ENCODE measurements around the gene XRN2. TPM values are rescaled to one million over a fixed set of nuclear protein-coding genes. Genes with fewer than 3 reads are reported as not detected.

Gene XRN2
- total RNA-seq, 2 donors from 2014 or later, result 37.5 to 40.8 TPM

DNA sequence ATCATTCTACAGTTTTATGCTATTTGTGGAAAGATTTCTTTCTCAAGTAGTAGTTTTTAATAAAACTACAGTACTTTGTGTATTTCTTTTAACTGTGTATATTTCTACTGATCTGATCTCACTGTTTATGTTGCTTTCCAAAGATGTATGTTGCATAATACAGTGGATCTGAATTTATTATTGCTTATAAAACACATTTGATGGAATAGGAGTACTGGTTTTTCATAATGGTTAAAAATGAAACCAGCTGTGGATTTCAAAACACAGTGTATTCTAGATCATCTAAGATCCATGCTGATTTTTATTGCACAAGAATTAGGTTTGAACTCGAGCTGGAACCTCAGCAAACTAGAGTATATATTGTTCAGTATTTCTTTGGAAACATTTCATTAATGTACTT, 86.2 kb downstream of the XRN2 start:
- H3K27ac ChIP-seq, result no peak overlapping the region
- no peak overlapping the region for H3K4me3 ChIP-seq
- TF ChIP-seq, protein P1, sequence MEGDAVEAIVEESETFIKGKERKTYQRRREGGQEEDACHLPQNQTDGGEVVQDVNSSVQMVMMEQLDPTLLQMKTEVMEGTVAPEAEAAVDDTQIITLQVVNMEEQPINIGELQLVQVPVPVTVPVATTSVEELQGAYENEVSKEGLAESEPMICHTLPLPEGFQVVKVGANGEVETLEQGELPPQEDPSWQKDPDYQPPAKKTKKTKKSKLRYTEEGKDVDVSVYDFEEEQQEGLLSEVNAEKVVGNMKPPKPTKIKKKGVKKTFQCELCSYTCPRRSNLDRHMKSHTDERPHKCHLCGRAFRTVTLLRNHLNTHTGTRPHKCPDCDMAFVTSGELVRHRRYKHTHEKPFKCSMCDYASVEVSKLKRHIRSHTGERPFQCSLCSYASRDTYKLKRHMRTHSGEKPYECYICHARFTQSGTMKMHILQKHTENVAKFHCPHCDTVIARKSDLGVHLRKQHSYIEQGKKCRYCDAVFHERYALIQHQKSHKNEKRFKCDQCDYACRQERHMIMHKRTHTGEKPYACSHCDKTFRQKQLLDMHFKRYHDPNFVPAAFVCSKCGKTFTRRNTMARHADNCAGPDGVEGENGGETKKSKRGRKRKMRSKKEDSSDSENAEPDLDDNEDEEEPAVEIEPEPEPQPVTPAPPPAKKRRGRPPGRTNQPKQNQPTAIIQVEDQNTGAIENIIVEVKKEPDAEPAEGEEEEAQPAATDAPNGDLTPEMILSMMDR (IDR thresholded peaks at IDR 0.05), result no peak
- DNase-seq (ENCODE audit: low spot score), result no peak
- H3K9me3 ChIP-seq, result no peaks in the 10 kb centered on the region
- peaks cover 51% of the 10 kb centered on the region for H3K36me3 ChIP-seq
- H3K4me1 ChIP-seq, result no peaks in the 10 kb centered on the region
- H3K27me3 ChIP-seq, result peaks cover 16 to 24% of the 10 kb centered on the region in 2 donors

DNA sequence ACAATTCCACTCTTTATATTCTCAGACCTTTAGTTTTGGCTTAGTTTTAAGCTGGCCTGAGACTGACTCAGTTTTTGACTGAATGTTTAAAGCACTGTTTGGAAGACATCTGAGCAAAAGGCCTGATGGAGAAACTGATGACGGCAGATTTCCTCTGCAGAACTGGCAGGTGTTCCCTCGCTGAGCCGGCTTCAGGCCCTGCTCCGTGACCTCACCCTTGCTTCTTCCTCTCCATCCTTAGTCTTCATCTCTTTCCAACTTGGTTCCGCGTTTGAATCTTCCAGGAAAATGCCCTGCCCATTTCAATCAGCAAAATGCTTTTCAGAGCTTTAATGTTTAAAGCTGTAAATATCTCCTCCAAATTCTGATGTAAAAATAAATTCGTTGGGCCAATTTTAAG, 87.6 kb downstream of the XRN2 start:
- Histone ChIP-seq H3K4me3 (no peak overlapping the region), H3K27ac (no peak overlapping the region), H3K27me3 (peaks cover 30 to 38% of the 10 kb centered on the region in 2 donors), H3K4me1 (peaks cover 0 to 3% of the 10 kb centered on the region in 2 donors), H3K36me3 (peaks cover 40% of the 10 kb centered on the region), H3K9me3 (no peaks in the 10 kb centered on the region)
- DNase-seq (ENCODE audit: low spot score), result no peak
- TF ChIP-seq, protein P1 (IDR thresholded peaks at IDR 0.05), result no peak

DNA sequence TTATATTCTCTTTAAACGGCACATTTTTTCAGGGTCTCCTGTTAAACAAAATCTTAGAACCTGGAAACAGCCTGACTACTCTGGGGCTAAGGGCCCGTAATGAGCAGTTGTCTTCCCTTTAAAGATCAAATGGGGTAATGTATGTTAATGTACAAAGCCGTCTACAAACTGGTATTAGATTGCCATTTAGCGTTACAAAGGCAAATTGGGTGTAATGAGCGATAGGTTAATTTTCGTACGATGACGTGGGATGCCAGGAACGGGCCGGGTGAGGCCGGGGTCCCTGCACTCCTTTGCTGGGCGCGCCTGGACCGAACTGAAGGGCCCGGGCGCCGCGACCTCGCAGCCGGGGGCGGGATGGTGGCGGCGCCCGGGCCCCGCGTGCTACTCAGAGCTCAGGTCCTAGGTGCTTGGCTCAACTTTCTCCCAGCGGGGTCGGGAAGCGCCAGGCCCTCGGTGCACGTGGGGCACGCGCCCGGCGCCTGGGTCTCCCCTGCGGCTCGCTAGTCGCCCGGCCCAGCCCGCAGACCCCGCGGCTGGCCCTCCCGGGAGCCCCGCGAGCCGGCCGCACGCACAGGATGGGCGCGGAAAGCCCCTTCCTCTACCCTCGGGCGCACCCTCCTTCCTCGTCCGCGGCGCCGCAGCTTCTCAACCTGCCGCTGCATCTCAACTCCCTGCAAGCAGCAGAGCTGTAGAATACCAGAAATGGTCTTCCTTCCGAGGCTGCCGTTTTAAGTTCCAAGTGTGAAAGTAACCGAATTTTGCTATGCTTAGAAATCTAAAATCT, 88.2 kb downstream of the XRN2 start:
- Histone ChIP-seq H3K27me3 (peaks cover 30 to 44% of the 10 kb centered on the region in 2 donors), H3K36me3 (peaks cover 34% of the 10 kb centered on the region), H3K9me3 (no peaks in the 10 kb centered on the region), H3K4me3 (no peak overlapping the region), H3K27ac (no peak overlapping the region), H3K4me1 (peaks cover 0 to 9% of the 10 kb centered on the region in 2 donors)
- TF ChIP-seq, protein P1 (IDR thresholded peaks at IDR 0.05), result no peak
- DNase-seq (ENCODE audit: low spot score), result no peak

DNA sequence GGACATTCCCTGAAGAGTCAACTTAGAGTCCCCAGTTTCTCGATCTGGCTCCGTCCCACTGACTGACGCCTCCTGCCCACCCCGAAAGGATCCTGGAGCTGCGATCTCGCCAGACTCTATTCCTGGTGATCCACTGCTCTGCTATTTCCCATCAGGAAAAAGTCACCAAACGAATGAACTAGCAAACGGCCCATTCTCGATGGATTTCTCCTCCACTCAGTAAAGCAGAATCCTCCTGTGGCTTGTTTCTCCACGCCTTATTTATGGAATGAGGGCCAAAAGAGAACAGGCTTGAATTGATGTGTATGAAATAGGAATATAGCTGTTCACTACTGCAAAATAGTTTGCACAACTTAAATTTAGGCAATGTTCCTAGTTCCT, 88.8 kb downstream of the XRN2 start:
- DNase-seq (ENCODE audit: low spot score), result no peak
- Histone ChIP-seq H3K4me3 (no peak overlapping the region), H3K4me1 (peaks cover 0 to 13% of the 10 kb centered on the region in 2 donors), H3K36me3 (peaks cover 28% of the 10 kb centered on the region), H3K27me3 (peaks cover 30 to 50% of the 10 kb centered on the region in 2 donors), H3K9me3 (no peaks in the 10 kb centered on the region), H3K27ac (no peak overlapping the region)
- TF ChIP-seq, protein P1 (IDR thresholded peaks at IDR 0.05), result no peak

DNA sequence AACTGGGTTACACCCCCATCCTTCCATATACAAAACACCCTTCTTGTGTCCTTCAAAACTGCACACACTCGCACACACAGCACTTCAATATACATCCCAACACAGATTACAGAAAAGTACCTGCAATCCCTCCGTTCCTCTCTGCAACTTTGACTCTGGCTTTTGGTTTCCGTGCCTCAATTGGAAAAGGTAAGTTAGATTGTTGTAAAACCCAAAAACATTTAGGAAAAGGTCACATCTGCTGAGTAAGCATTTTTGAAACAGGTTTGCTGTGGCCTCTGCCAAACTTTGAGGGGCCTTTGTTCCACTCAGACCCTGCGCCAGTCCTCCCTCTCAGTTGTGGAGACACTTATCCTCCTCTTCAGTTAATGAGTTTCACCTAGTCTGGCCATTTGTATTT, 90.0 kb downstream of the XRN2 start:
- Histone ChIP-seq H3K27ac (no peak overlapping the region), H3K4me1 (peaks cover 0 to 13% of the 10 kb centered on the region in 2 donors), H3K36me3 (peaks cover 16% of the 10 kb centered on the region), H3K4me3 (no peak overlapping the region), H3K27me3 (peaks cover 30 to 60% of the 10 kb centered on the region in 2 donors), H3K9me3 (no peaks in the 10 kb centered on the region)
- no peak for DNase-seq (ENCODE audit: low spot score)
- TF ChIP-seq, protein P1 (IDR thresholded peaks at IDR 0.05), result no peak

All from right atrium auricular region (tissue), 2 donors.